ENCODE data around the gene ABLIM2. TPM values are rescaled to one million over a fixed set of nuclear protein-coding genes. Genes with fewer than 3 reads are reported as not detected.

The ABLIM2 gene
- total RNA-seq, 1 donor, result 0.63 TPM

- Histone ChIP-seq H3K4me1 (ENCODE audit: insufficient read depth, low read length) (no peaks in the 10 kb centered on the region), H3K27me3 (ENCODE audit: insufficient read depth, low read length) (no peaks in the 10 kb centered on the region), H3K4me3 (ENCODE audit: low read length) (no peak overlapping the region), H3K9me3 (ENCODE audit: low read depth, low read length) (no peaks in the 10 kb centered on the region)
These were observed 179.5 kb downstream of the ABLIM2 start for GRCh38 chr4:7978907-7979651.

GRCh38 chr4:7978489-7978888, 180.1 kb downstream of the ABLIM2 start:
- Histone ChIP-seq H3K27me3 (ENCODE audit: insufficient read depth, low read length) (no peaks in the 10 kb centered on the region), H3K9me3 (ENCODE audit: low read depth, low read length) (no peaks in the 10 kb centered on the region), H3K4me1 (ENCODE audit: insufficient read depth, low read length) (no peaks in the 10 kb centered on the region), H3K4me3 (ENCODE audit: low read length) (no peak overlapping the region)

GRCh38 chr4:7976634-7977033, 182.0 kb downstream of the ABLIM2 start:
- Histone ChIP-seq H3K27me3 (ENCODE audit: insufficient read depth, low read length) (no peaks in the 10 kb centered on the region), H3K4me3 (ENCODE audit: low read length) (no peak overlapping the region), H3K4me1 (ENCODE audit: insufficient read depth, low read length) (peaks cover 1% of the 10 kb centered on the region), H3K9me3 (ENCODE audit: low read depth, low read length) (no peaks in the 10 kb centered on the region)

GRCh38 chr4:7976025-7976424, 182.6 kb downstream of the ABLIM2 start:
- no peaks in the 10 kb centered on the region for H3K27me3 ChIP-seq (ENCODE audit: insufficient read depth, low read length)
- H3K9me3 ChIP-seq (ENCODE audit: low read depth, low read length), result no peaks in the 10 kb centered on the region
- H3K4me3 ChIP-seq (ENCODE audit: low read length), result no peak overlapping the region
- peaks cover 7% of the 10 kb centered on the region for H3K4me1 ChIP-seq (ENCODE audit: insufficient read depth, low read length)

- no peaks in the 10 kb centered on the region for H3K27me3 ChIP-seq (ENCODE audit: insufficient read depth, low read length)
- no peak overlapping the region for H3K4me3 ChIP-seq (ENCODE audit: low read length)
- H3K4me1 ChIP-seq (ENCODE audit: insufficient read depth, low read length), result peaks cover 21% of the 10 kb centered on the region
- H3K9me3 ChIP-seq (ENCODE audit: low read depth, low read length), result no peaks in the 10 kb centered on the region
These were observed 184.2 kb downstream of the ABLIM2 start for GRCh38 chr4:7974425-7974824.

GRCh38 chr4:7973545-7973981, 185.1 kb downstream of the ABLIM2 start:
- H3K4me3 ChIP-seq (ENCODE audit: low read length), result no peak overlapping the region
- H3K9me3 ChIP-seq (ENCODE audit: low read depth, low read length), result no peaks in the 10 kb centered on the region
- H3K4me1 ChIP-seq (ENCODE audit: insufficient read depth, low read length), result peaks cover 27% of the 10 kb centered on the region
- H3K27me3 ChIP-seq (ENCODE audit: insufficient read depth, low read length), result no peaks in the 10 kb centered on the region

- Histone ChIP-seq H3K4me3 (ENCODE audit: low read length) (no peak overlapping the region), H3K4me1 (ENCODE audit: insufficient read depth, low read length) (peaks cover 35% of the 10 kb centered on the region), H3K9me3 (ENCODE audit: low read depth, low read length) (no peaks in the 10 kb centered on the region), H3K27me3 (ENCODE audit: insufficient read depth, low read length) (no peaks in the 10 kb centered on the region)
These were observed 186.6 kb downstream of the ABLIM2 start for GRCh38 chr4:7971881-7972500.

- Histone ChIP-seq H3K27me3 (ENCODE audit: insufficient read depth, low read length) (no peaks in the 10 kb centered on the region), H3K4me1 (ENCODE audit: insufficient read depth, low read length) (peaks cover 35% of the 10 kb centered on the region), H3K9me3 (ENCODE audit: low read depth, low read length) (no peaks in the 10 kb centered on the region), H3K4me3 (ENCODE audit: low read length) (peak overlapping the region; percentile 17)
These were observed 187.4 kb downstream of the ABLIM2 start for GRCh38 chr4:7971159-7971631.

- H3K4me3 ChIP-seq (ENCODE audit: low read length), result peak overlapping the region; percentile 17
These were observed 188.2 kb downstream of the ABLIM2 start for GRCh38 chr4:7970361-7970946.

GRCh38 chr4:7968262-7968896, 190.2 kb downstream of the ABLIM2 start:
- Histone ChIP-seq H3K4me1 (ENCODE audit: insufficient read depth, low read length) (peaks cover 46% of the 10 kb centered on the region), H3K4me3 (ENCODE audit: low read length) (no peak overlapping the region), H3K27me3 (ENCODE audit: insufficient read depth, low read length) (no peaks in the 10 kb centered on the region), H3K9me3 (ENCODE audit: low read depth, low read length) (no peaks in the 10 kb centered on the region)

More at GRCh38 chr4:7970361-7970946, 188.2 kb downstream of the ABLIM2 start:
- H3K27me3 ChIP-seq (ENCODE audit: insufficient read depth, low read length), result no peaks in the 10 kb centered on the region
- no peaks in the 10 kb centered on the region for H3K9me3 ChIP-seq (ENCODE audit: low read depth, low read length)
- peaks cover 39% of the 10 kb centered on the region for H3K4me1 ChIP-seq (ENCODE audit: insufficient read depth, low read length)

GRCh38 chr4:7967501-7968261, 190.9 kb downstream of the ABLIM2 start:
- peaks cover 46% of the 10 kb centered on the region for H3K4me1 ChIP-seq (ENCODE audit: insufficient read depth, low read length)
- H3K9me3 ChIP-seq (ENCODE audit: low read depth, low read length), result no peaks in the 10 kb centered on the region
- no peaks in the 10 kb centered on the region for H3K27me3 ChIP-seq (ENCODE audit: insufficient read depth, low read length)
- H3K4me3 ChIP-seq (ENCODE audit: low read length), result no peak overlapping the region

- Histone ChIP-seq H3K4me1 (ENCODE audit: insufficient read depth, low read length) (peaks cover 46% of the 10 kb centered on the region), H3K27me3 (ENCODE audit: insufficient read depth, low read length) (no peaks in the 10 kb centered on the region), H3K4me3 (ENCODE audit: low read length) (no peak overlapping the region), H3K9me3 (ENCODE audit: low read depth, low read length) (no peaks in the 10 kb centered on the region)
These were observed 191.6 kb downstream of the ABLIM2 start for GRCh38 chr4:7967063-7967440.

GRCh38 chr4:7966281-7967062, 192.1 kb downstream of the ABLIM2 start:
- no peaks in the 10 kb centered on the region for H3K9me3 ChIP-seq (ENCODE audit: low read depth, low read length)
- H3K27me3 ChIP-seq (ENCODE audit: insufficient read depth, low read length), result no peaks in the 10 kb centered on the region
- H3K4me1 ChIP-seq (ENCODE audit: insufficient read depth, low read length), result peaks cover 44% of the 10 kb centered on the region
- H3K4me3 ChIP-seq (ENCODE audit: low read length), result no peak overlapping the region

Data from mononuclear cell (primary cell).